ENCODE measurements around the gene ASTN2. TPM values are rescaled to one million over a fixed set of nuclear protein-coding genes. Genes with fewer than 3 reads are reported as not detected.
"Not testable (repeated sequence)": the region's sequence is repeated elsewhere in the genome, so short reads cannot be mapped to it uniquely, and the experiment has no call there.

The ASTN2 gene
- total RNA-seq, 1 donor from 2014 or later, result 15.9 TPM

GRCh38 chr9:116844621-116845020, 570.2 kb downstream of the ASTN2 start:
- Mint-ChIP-seq H3K4me1 (ENCODE audit: unreplicated experiment) (peaks cover 5% of the 10 kb centered on the region), H3K36me3 (no peaks in the 10 kb centered on the region), H3K27me3 (no peaks in the 10 kb centered on the region), H3K9me3 (no peaks in the 10 kb centered on the region), H3K27ac (peak overlapping the region; percentile 22), H3K4me3 (no peak overlapping the region)
- DNase-seq (ENCODE audit: extremely low spot score, unreplicated experiment), result no peak
- TF ChIP-seq CTCF (conservative IDR thresholded peaks at IDR 0.05), result no peak

GRCh38 chr9:116843863-116844620, 570.8 kb downstream of the ASTN2 start:
- Mint-ChIP-seq H3K9me3 (no peaks in the 10 kb centered on the region), H3K36me3 (no peaks in the 10 kb centered on the region), H3K4me3 (no peak overlapping the region), H3K27ac (peak overlapping the region; percentile 22), H3K27me3 (no peaks in the 10 kb centered on the region), H3K4me1 (ENCODE audit: unreplicated experiment) (peaks cover 5% of the 10 kb centered on the region)
- no peak for DNase-seq (ENCODE audit: extremely low spot score, unreplicated experiment)
- TF ChIP-seq CTCF (conservative IDR thresholded peaks at IDR 0.05), result no peak

GRCh38 chr9:116842658-116843057, 572.2 kb downstream of the ASTN2 start:
- Mint-ChIP-seq H3K27ac (no peak overlapping the region), H3K27me3 (no peaks in the 10 kb centered on the region), H3K4me1 (ENCODE audit: unreplicated experiment) (peaks cover 5% of the 10 kb centered on the region), H3K4me3 (no peak overlapping the region), H3K9me3 (no peaks in the 10 kb centered on the region), H3K36me3 (no peaks in the 10 kb centered on the region)
- peak; percentile 39 for TF ChIP-seq CTCF (conservative IDR thresholded peaks at IDR 0.05)
- no peak for DNase-seq (ENCODE audit: extremely low spot score, unreplicated experiment)

DNA sequence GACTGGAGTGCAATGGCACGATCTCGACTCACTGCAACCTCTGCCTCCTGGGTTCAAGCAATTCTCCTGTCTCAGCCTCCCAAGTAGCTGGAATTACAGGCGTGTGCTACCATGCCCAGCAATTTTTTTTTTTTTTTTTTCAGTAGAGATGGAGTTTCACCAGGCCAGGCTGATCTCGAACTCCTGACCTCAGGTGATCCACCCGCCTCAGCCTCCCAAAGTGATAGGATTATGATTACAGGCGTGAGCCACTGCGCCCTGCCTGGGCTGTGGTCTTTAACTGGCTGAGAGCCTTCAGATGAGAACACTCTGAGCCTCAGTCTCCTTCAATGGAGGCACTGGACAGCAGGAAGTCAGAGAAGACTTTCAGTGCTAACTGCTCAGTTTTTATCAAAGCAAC, 576.4 kb downstream of the ASTN2 start:
- H3K27me3 Mint-ChIP-seq; H3K4me1 Mint-ChIP-seq (ENCODE audit: unreplicated experiment); H3K36me3 Mint-ChIP-seq; DNase-seq (ENCODE audit: extremely low spot score, unreplicated experiment); H3K4me3 Mint-ChIP-seq; H3K9me3 Mint-ChIP-seq: not testable (repeated sequence)
- H3K27ac Mint-ChIP-seq, result peak overlapping the region; percentile 93

GRCh38 chr9:116837018-116837989, 577.6 kb downstream of the ASTN2 start:
- Mint-ChIP-seq H3K27me3 (no peaks in the 10 kb centered on the region), H3K4me3 (no peak overlapping the region), H3K9me3 (no peaks in the 10 kb centered on the region), H3K36me3 (no peaks in the 10 kb centered on the region), H3K4me1 (ENCODE audit: unreplicated experiment) (no peaks in the 10 kb centered on the region), H3K27ac (peak overlapping the region; percentile 93)
- DNase-seq (ENCODE audit: extremely low spot score, unreplicated experiment), result no peak
- no peak for TF ChIP-seq CTCF (conservative IDR thresholded peaks at IDR 0.05)

DNA sequence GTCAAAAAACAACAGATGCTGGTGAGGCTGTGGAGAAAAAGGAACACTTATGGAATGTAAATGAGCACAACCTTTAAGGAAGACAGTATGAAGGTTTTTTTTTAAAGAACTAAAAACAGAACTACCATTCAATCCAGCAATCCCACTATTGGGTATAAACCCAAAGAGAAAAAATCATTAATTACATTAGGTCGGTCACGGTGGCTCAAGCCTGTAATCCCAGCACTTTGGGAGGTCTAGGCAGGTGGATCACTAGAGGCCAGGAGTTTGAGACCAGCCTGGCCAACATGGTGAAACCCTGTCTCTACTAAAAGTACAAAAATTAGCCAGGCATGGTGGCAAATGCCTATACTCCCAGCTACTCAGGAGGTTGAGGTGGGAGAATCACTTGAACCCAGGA, 584.5 kb downstream of the ASTN2 start:
- not testable (repeated sequence) for H3K36me3 Mint-ChIP-seq; H3K27me3 Mint-ChIP-seq; H3K27ac Mint-ChIP-seq; H3K4me1 Mint-ChIP-seq (ENCODE audit: unreplicated experiment); H3K4me3 Mint-ChIP-seq; H3K9me3 Mint-ChIP-seq; DNase-seq (ENCODE audit: extremely low spot score, unreplicated experiment)
